HEK293 (cell line): ENCODE results near the gene ZCCHC14.
A peak's percentile ranks its signal among the peaks of the same experiment; 100 is the strongest.

ENCODE experiments used
- CTCF ChIA-PET: fragments of 350-600 bp; formaldehyde crosslinking; extraction: SDS; loops from one replicate; lab custom pipeline; 2021; ENCODE audit warnings: antibody characterized with exemption; lab: Yijun Ruan, JAX
- POLR2A ChIA-PET: fragments of 300-600 bp; formaldehyde crosslinking; extraction: SDS; loops from one replicate; lab custom pipeline; 2020; ENCODE audit warnings: antibody characterized with exemption, inconsistent platforms; lab: Yijun Ruan, JAX
- H3K27ac ChIP-seq: fragments of 200-500 bp; sonication (Bioruptor generic); 2 replicates; pipeline ENCODE4 v1.5.1; 2014; ENCODE audit warnings: low read depth, low read length, control low read depth, inconsistent platforms; ENCODE audit errors: extremely low read depth
- H3K36me3 ChIP-seq, 2 experiments: fragments of 200-500 bp in 1 of 2; sonication (Bioruptor generic) in 1 of 2; 1 replicate in 1 of 2; 2 replicates in 1 of 2; pipeline ENCODE4 v1.5.1; 2014 to 2017; ENCODE audit warnings: inconsistent platforms in 2 of 2, low read length in 2 of 2; ENCODE audit not compliant: control insufficient read depth in 2 of 2, insufficient read depth in 1 of 2
- H3K4me1 ChIP-seq: fragments of 200-500 bp; sonication (Bioruptor generic); 2 replicates; pipeline ENCODE4 v1.5.1; 2014; ENCODE audit warnings: mild to moderate bottlenecking, low read length, inconsistent platforms; ENCODE audit not compliant: control insufficient read depth, insufficient read depth
- H3K4me3 ChIP-seq: 2 replicates; pipeline ENCODE4 v1.5.1; 2011; ENCODE audit warnings: low read depth, mild to moderate bottlenecking, control low read depth, low read length, moderate library complexity
- H3K9me3 ChIP-seq: fragments of 200-500 bp; sonication (Bioruptor generic); 2 replicates; pipeline ENCODE4 v1.5.1; 2014; ENCODE audit warnings: low read depth, low read length, inconsistent platforms; ENCODE audit not compliant: control insufficient read depth, insufficient read depth
- GFI1B ChIP-seq: fragments of 450-650 bp; formaldehyde crosslinking; IDR thresholded peaks from 2 replicates; pipeline ENCODE4 v1.5.1; 2016; ENCODE audit warnings: missing biosample characterization, missing genetic modification characterization
- KLF10 ChIP-seq: fragments of 450-650 bp; IDR thresholded peaks from 2 replicates; pipeline ENCODE4 v1.5.1; 2018; ENCODE audit warnings: missing biosample characterization, mild to moderate bottlenecking, missing genetic modification characterization
- OSR2 ChIP-seq: fragments of 450-650 bp; formaldehyde crosslinking; IDR thresholded peaks from 2 replicates; pipeline ENCODE4 v1.5.1; 2016; ENCODE audit warnings: missing biosample characterization, missing genetic modification characterization
- SCRT2 ChIP-seq: fragments of 450-650 bp; formaldehyde crosslinking; IDR thresholded peaks from 2 replicates; pipeline ENCODE4 v1.5.1; 2016; ENCODE audit warnings: missing biosample characterization, missing genetic modification characterization
- ZBTB1 ChIP-seq: fragments of 450-650 bp; formaldehyde crosslinking; IDR thresholded peaks from 2 replicates; pipeline ENCODE4 v1.5.1; 2016; ENCODE audit warnings: missing biosample characterization, missing genetic modification characterization
- ZBTB20 ChIP-seq: fragments of 450-650 bp; formaldehyde crosslinking; IDR thresholded peaks from 2 replicates; pipeline ENCODE4 v1.5.1; 2016; ENCODE audit warnings: missing biosample characterization, missing genetic modification characterization
- ZBTB44 ChIP-seq: fragments of 450-650 bp; IDR thresholded peaks from 2 replicates; pipeline ENCODE4 v1.5.1; 2018; ENCODE audit warnings: missing biosample characterization, mild to moderate bottlenecking, missing genetic modification characterization
- ZNF10 ChIP-seq: fragments of 450-650 bp; formaldehyde crosslinking; IDR thresholded peaks from 2 replicates; pipeline ENCODE4 v1.5.1; 2017; ENCODE audit warnings: missing biosample characterization, missing genetic modification characterization
- ZNF138 ChIP-seq: fragments of 450-650 bp; formaldehyde crosslinking; IDR thresholded peaks from 2 replicates; pipeline ENCODE4 v1.5.1; 2016; ENCODE audit warnings: missing biosample characterization, missing genetic modification characterization, borderline replicate concordance
- ZNF19 ChIP-seq: fragments of 450-650 bp; formaldehyde crosslinking; IDR thresholded peaks from 2 replicates; pipeline ENCODE4; 2016; ENCODE audit warnings: missing biosample characterization, missing genetic modification characterization, low read depth
- ZNF221 ChIP-seq: fragments of 450-650 bp; formaldehyde crosslinking; IDR thresholded peaks from 2 replicates; pipeline ENCODE4 v1.5.1; 2017; ENCODE audit warnings: missing biosample characterization, missing genetic modification characterization, borderline replicate concordance
- ZNF223 ChIP-seq: fragments of 450-650 bp; formaldehyde crosslinking; IDR thresholded peaks from 2 replicates; pipeline ENCODE4 v1.5.1; 2016; ENCODE audit warnings: missing biosample characterization, missing genetic modification characterization
- ZNF335 ChIP-seq: fragments of 450-650 bp; formaldehyde crosslinking; conservative IDR thresholded peaks from 2 replicates; pipeline ENCODE4 v1.5.1; 2016; ENCODE audit warnings: missing biosample characterization, missing genetic modification characterization
- ZNF645 ChIP-seq: fragments of 450-650 bp; formaldehyde crosslinking; IDR thresholded peaks from 2 replicates; pipeline ENCODE4; 2016; ENCODE audit warnings: missing biosample characterization, missing genetic modification characterization
- ZNF664 ChIP-seq: fragments of 450-650 bp; formaldehyde crosslinking; IDR thresholded peaks from 2 replicates; pipeline ENCODE4 v1.5.1; 2016; ENCODE audit warnings: missing biosample characterization, missing genetic modification characterization
- ZNF76 ChIP-seq: fragments of 450-650 bp; formaldehyde crosslinking; IDR thresholded peaks from 2 replicates; pipeline ENCODE4; 2016; ENCODE audit warnings: low read depth, missing biosample characterization, missing genetic modification characterization, borderline replicate concordance
- ZNF768 ChIP-seq: fragments of 450-650 bp; formaldehyde crosslinking; IDR thresholded peaks from 2 replicates; pipeline ENCODE4 v1.5.1; 2018; ENCODE audit warnings: missing biosample characterization, mild to moderate bottlenecking, missing genetic modification characterization
- ZSCAN23 ChIP-seq: fragments of 450-650 bp; formaldehyde crosslinking; IDR thresholded peaks from 2 replicates; pipeline ENCODE4 v1.5.1; 2016; ENCODE audit warnings: missing biosample characterization, missing genetic modification characterization
- TF ChIP-seq, protein P1 (sequence below): fragments of 450-650 bp; formaldehyde crosslinking; IDR thresholded peaks from 2 replicates; pipeline ENCODE4 v1.5.1; 2017; ENCODE audit warnings: missing biosample characterization, missing genetic modification characterization
- TF ChIP-seq, protein P2 (sequence below): fragments of 450-650 bp; formaldehyde crosslinking; IDR thresholded peaks from 2 replicates; pipeline ENCODE4 v1.5.1; 2016; ENCODE audit warnings: missing biosample characterization, missing genetic modification characterization, borderline replicate concordance
- TF ChIP-seq, protein P3 (sequence below): fragments of 450-650 bp; formaldehyde crosslinking; IDR thresholded peaks from 2 replicates; pipeline ENCODE4 v1.5.1; 2016; ENCODE audit warnings: missing biosample characterization, missing genetic modification characterization

The ZCCHC14 gene

DNA sequence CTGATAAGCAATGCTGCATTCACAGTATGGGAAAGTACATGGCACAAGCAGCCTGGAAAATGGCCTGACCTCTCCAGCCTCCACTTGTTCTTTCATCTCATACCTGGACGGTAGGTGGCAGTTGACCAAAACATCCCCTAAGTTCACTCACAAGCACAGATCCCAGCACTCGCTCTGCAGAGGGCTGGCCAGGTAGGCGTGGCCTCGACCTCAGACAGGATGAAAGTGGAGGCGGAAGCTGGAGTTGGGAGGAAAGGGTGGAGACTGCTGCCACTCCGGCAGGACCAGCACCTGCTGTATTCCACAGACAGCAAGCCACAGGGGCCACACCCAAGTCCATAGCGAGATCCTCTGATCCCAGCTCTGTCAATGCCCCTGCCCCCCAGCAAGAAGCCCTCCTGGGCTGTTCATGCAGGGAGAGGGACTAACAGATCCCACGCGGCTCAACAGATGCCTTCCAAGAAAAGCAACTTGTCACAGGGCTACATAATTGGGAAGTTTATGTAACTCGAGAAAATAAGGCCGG lies 31.3 kb downstream of the ZCCHC14 start (continued):
- peak; percentile 22; the same call in 1 of the 2 replicates for TF ChIP-seq ZBTB20
- peak; percentile 90 for TF ChIP-seq SCRT2 (tag by site-specific recombination)
- peak; percentile 96 for TF ChIP-seq ZNF10 (tag by site-specific recombination)

DNA sequence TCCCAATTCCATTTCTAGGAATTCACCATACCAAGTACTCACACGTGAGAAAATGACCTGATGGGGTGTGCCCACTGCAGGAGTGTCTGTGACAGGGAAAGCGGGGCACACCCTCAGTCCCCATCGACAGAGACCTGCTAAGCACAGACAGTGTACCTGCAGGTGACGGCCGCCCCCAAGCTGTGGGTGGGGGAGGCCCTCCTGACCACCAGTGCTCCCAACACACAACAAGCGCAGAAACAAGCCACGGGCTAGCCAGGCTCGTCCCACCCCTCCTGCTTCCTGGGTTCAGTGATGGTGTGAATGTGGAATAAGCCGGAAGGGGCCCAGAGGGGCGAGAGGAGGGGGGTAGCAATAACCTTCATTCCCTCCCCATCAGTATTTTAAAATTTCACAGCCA lies 31.9 kb downstream of the ZCCHC14 start:
- H3K36me3 ChIP-seq: peaks cover 7 to 29% of the 10 kb centered on the region in 2 experiments; a peak in 2 of 3 replicates
- TF ChIP-seq ZNF335 (tag by site-specific recombination) (no peak), ZNF768 (tag by site-specific recombination) (no peak), ZNF221 (tag by site-specific recombination) (no peak), ZNF645 (tag by site-specific recombination) (no peak), ZNF664 (tag by site-specific recombination) (no peak), ZNF76 (tag by site-specific recombination) (no peak)
- TF ChIP-seq, protein P1, sequence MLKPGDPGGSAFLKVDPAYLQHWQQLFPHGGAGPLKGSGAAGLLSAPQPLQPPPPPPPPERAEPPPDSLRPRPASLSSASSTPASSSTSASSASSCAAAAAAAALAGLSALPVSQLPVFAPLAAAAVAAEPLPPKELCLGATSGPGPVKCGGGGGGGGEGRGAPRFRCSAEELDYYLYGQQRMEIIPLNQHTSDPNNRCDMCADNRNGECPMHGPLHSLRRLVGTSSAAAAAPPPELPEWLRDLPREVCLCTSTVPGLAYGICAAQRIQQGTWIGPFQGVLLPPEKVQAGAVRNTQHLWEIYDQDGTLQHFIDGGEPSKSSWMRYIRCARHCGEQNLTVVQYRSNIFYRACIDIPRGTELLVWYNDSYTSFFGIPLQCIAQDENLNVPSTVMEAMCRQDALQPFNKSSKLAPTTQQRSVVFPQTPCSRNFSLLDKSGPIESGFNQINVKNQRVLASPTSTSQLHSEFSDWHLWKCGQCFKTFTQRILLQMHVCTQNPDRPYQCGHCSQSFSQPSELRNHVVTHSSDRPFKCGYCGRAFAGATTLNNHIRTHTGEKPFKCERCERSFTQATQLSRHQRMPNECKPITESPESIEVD (tag by site-specific recombination): no peak
- no peak overlapping the region for H3K4me3 ChIP-seq
- no peaks in the 10 kb centered on the region for H3K9me3 ChIP-seq
- CTCF ChIA-PET: interaction anchor here (0.6 to 2.9 kb wide), 17 partner anchors 10 to 1551 kb away, joined by 3 to 14 read pairs (median 4); no protein-coding TSS in a partner anchor
- no peak overlapping the region for H3K27ac ChIP-seq
- POLR2A ChIA-PET: no interaction called here
- peaks cover 23% of the 10 kb centered on the region for H3K4me1 ChIP-seq

GRCh38 chr16:87459833-87460232 lies 33.0 kb downstream of the ZCCHC14 start:
- Histone ChIP-seq H3K27ac (no peak overlapping the region), H3K36me3 (peaks cover 7 to 37% of the 10 kb centered on the region in 2 experiments; a peak in 2 of 3 replicates), H3K9me3 (no peaks in the 10 kb centered on the region), H3K4me3 (no peak overlapping the region)
- POLR2A ChIA-PET: no interaction called here
- CTCF ChIA-PET: interaction anchor here (1.8 to 2.9 kb wide), 3 partner anchors 26 to 177 kb away, joined by 4 to 14 read pairs (median 10); no protein-coding TSS in a partner anchor
- TF ChIP-seq ZSCAN23 (tag by site-specific recombination): no peak
- TF ChIP-seq, protein P2, sequence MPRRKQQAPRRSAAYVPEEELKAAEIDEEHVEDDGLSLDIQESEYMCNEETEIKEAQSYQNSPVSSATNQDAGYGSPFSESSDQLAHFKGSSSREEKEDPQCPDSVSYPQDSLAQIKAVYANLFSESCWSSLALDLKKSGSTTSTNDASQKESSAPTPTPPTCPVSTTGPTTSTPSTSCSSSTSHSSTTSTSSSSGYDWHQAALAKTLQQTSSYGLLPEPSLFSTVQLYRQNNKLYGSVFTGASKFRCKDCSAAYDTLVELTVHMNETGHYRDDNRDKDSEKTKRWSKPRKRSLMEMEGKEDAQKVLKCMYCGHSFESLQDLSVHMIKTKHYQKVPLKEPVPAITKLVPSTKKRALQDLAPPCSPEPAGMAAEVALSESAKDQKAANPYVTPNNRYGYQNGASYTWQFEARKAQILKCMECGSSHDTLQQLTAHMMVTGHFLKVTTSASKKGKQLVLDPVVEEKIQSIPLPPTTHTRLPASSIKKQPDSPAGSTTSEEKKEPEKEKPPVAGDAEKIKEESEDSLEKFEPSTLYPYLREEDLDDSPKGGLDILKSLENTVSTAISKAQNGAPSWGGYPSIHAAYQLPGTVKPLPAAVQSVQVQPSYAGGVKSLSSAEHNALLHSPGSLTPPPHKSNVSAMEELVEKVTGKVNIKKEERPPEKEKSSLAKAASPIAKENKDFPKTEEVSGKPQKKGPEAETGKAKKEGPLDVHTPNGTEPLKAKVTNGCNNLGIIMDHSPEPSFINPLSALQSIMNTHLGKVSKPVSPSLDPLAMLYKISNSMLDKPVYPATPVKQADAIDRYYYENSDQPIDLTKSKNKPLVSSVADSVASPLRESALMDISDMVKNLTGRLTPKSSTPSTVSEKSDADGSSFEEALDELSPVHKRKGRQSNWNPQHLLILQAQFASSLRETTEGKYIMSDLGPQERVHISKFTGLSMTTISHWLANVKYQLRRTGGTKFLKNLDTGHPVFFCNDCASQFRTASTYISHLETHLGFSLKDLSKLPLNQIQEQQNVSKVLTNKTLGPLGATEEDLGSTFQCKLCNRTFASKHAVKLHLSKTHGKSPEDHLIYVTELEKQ (tag by site-specific recombination): no peak
- TF ChIP-seq ZBTB44 (tag by site-specific recombination): no peak
- TF ChIP-seq ZNF19 (tag by site-specific recombination): no peak
- no peak for TF ChIP-seq KLF10 (tag by site-specific recombination)
- TF ChIP-seq ZNF138 (tag by site-specific recombination): no peak
- no peak for TF ChIP-seq ZBTB1
- TF ChIP-seq OSR2 (tag by site-specific recombination): no peak
- no peak for TF ChIP-seq GFI1B (tag by site-specific recombination)
- no peak for TF ChIP-seq ZNF223
- TF ChIP-seq, protein P3, sequence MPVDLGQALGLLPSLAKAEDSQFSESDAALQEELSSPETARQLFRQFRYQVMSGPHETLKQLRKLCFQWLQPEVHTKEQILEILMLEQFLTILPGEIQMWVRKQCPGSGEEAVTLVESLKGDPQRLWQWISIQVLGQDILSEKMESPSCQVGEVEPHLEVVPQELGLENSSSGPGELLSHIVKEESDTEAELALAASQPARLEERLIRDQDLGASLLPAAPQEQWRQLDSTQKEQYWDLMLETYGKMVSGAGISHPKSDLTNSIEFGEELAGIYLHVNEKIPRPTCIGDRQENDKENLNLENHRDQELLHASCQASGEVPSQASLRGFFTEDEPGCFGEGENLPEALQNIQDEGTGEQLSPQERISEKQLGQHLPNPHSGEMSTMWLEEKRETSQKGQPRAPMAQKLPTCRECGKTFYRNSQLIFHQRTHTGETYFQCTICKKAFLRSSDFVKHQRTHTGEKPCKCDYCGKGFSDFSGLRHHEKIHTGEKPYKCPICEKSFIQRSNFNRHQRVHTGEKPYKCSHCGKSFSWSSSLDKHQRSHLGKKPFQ: no peak
- TF ChIP-seq, all 188 proteins: peak for 0
- H3K4me1 ChIP-seq: peaks cover 12% of the 10 kb centered on the region
